Stimulated activated naive B cell treated with anti-CD40 and anti-IgM and Interleukin-4, amounts not matched to agents 10 μg/mL and 1 μg/mL and 100 μg/mL, for 72 hours (primary cell): ENCODE results near the gene KRTAP4-9.
"Not testable (repeated sequence)": the region's sequence is repeated elsewhere in the genome, so short reads cannot be mapped to it uniquely, and the experiment has no call there.

Experiments
- ATAC-seq, 2 donors: fragments of 150-1000 bp; cut with Tn5 transposase; replicated peaks; 2 replicates each; pipeline ENCODE4 v1.10.0; 2021; ENCODE audit warnings: moderate library complexity in 1 of 2
- DNase-seq: peaks from one replicate; pipeline ENCODE4 v3.0.0; 2021
- H3K27ac Mint-ChIP-seq: one replicate; pipeline ENCODE4 v1.8.0; 2022; ENCODE audit warnings: mild to moderate bottlenecking, mixed read lengths
- H3K27me3 Mint-ChIP-seq, 2 donors: one replicate each; pipeline ENCODE4 v1.8.0; 2022; ENCODE audit warnings: mixed read lengths in 2 of 2
- H3K36me3 Mint-ChIP-seq, 2 donors: one replicate each; pipeline ENCODE4 v1.8.0; 2022; ENCODE audit warnings: mixed read lengths in 2 of 2, mild to moderate bottlenecking in 1 of 2
- H3K4me1 Mint-ChIP-seq, 2 donors: one replicate each; pipeline ENCODE4 v1.8.0; 2022; ENCODE audit warnings: mixed read lengths in 2 of 2, mild to moderate bottlenecking in 1 of 2
- H3K4me3 Mint-ChIP-seq, 2 donors: one replicate each; pipeline ENCODE4 v1.8.0; 2022; ENCODE audit warnings: mild to moderate bottlenecking in 2 of 2, mixed read lengths in 2 of 2, moderate library complexity in 1 of 2
- H3K9me3 Mint-ChIP-seq, 2 donors: one replicate each; pipeline ENCODE4 v1.8.0; 2022; ENCODE audit warnings: mixed read lengths in 2 of 2, mild to moderate bottlenecking in 1 of 2

KRTAP4-9 gene

GRCh38 chr17:41105347-41105746 is at the start of gene KRTAP4-9:
Gene KRTAP4-9, plus strand, starts transcription at chr17:41105389. Its CDS starts 0 bp downstream, at chr17:41105389.
- not testable (repeated sequence) for H3K4me3 Mint-ChIP-seq, ATAC-seq, H3K27ac Mint-ChIP-seq, H3K9me3 Mint-ChIP-seq, H3K27me3 Mint-ChIP-seq, H3K36me3 Mint-ChIP-seq, DNase-seq
- peaks cover 38 to 39% of the 10 kb centered on the region in 2 donors for H3K4me1 Mint-ChIP-seq

DNA sequence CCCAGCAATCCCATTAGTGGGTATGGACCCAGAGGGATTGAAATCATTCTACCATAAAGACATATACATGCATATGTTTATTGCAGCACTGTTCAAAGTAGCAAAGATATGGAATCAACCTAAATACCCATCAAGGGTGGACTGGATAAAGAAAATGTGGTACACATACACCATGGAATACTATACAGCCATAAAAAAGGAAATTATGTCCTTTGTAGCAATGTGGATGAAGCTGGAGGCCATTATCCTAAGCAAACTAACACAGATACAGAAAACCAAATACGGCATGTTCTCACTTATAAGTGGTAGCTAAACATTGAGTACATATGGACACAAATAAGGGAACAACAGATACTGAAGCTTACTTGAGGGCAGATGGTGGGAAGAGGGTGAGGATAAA is 47.6 kb upstream of the KRTAP4-9 start:
- Mint-ChIP-seq H3K36me3 (no peaks in the 10 kb centered on the region), H3K4me1 (peaks cover 2 to 5% of the 10 kb centered on the region in 2 donors), H3K4me3 (no peak overlapping the region), H3K9me3 (peaks cover 7% of the 10 kb centered on the region in 2 donors), H3K27me3 (peaks cover 25 to 27% of the 10 kb centered on the region in 2 donors), H3K27ac (no peak overlapping the region)
- ATAC-seq: no peak
- no peak for DNase-seq

GRCh38 chr17:41058741-41059140 is 46.4 kb upstream of the KRTAP4-9 start:
- no peak for DNase-seq
- no peak overlapping the region for H3K27ac Mint-ChIP-seq
- peaks cover 2 to 5% of the 10 kb centered on the region in 2 donors for H3K4me1 Mint-ChIP-seq
- H3K36me3 Mint-ChIP-seq: no peaks in the 10 kb centered on the region
- H3K9me3 Mint-ChIP-seq: peaks cover 3% of the 10 kb centered on the region in 2 donors
- ATAC-seq: no peak
- peaks cover 23 to 25% of the 10 kb centered on the region in 2 donors for H3K27me3 Mint-ChIP-seq
- no peak overlapping the region for H3K4me3 Mint-ChIP-seq

GRCh38 chr17:41059276-41060051 is 45.7 kb upstream of the KRTAP4-9 start:
- peaks cover 23 to 25% of the 10 kb centered on the region in 2 donors for H3K27me3 Mint-ChIP-seq
- not testable (repeated sequence) for ATAC-seq, H3K9me3 Mint-ChIP-seq

GRCh38 chr17:41060052-41060604 is 45.1 kb upstream of the KRTAP4-9 start, which contains the start of gene KRTAP2-3:
Gene KRTAP2-3, minus strand, starts transcription at chr17:41060114. Its CDS starts 64 bp downstream, at chr17:41060050.
- Mint-ChIP-seq H3K9me3 (peaks cover 3% of the 10 kb centered on the region in 2 donors), H3K4me3 (no peak within 1 kb of the TSS), H3K4me1 (peaks cover 2 to 5% of the 10 kb centered on the region in 2 donors), H3K27ac (no peak within 1 kb of the TSS), H3K27me3 (peaks cover 23 to 25% of the 10 kb centered on the region in 2 donors), H3K36me3 (no peaks in the 10 kb centered on the region)
- no peak for DNase-seq
- no peak for ATAC-seq

More at GRCh38 chr17:41059276-41060051, 45.7 kb upstream of the KRTAP4-9 start:
- not testable (repeated sequence) for H3K4me3 Mint-ChIP-seq, H3K4me1 Mint-ChIP-seq, H3K36me3 Mint-ChIP-seq, H3K27ac Mint-ChIP-seq, DNase-seq

GRCh38 chr17:41061964-41062363 is 43.2 kb upstream of the KRTAP4-9 start:
- H3K36me3 Mint-ChIP-seq: no peaks in the 10 kb centered on the region

DNA sequence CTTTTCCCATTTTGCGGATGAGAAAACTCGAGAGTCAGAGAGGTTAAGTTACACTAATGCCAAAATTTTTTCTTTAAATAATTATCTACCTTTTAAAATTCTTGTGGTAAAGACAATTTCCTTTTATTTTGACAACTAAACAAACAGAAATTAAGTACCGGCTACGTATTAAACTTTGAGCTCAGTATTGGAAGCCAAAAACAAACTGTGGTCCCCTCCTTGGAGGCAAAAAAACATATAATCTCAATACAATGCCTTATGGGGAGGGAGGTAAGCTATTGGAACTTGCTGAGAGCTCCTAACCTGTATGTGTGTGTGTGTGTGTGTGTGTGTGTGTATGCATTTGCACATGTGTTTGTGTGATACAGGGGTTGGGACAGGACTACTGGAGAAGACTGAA is 41.7 kb upstream of the KRTAP4-9 start:
- peaks cover 13 to 20% of the 10 kb centered on the region in 2 donors for H3K27me3 Mint-ChIP-seq
- no peak for ATAC-seq
- H3K4me1 Mint-ChIP-seq: peaks cover 2 to 5% of the 10 kb centered on the region in 2 donors

More at GRCh38 chr17:41061964-41062363, 43.2 kb upstream of the KRTAP4-9 start:
- H3K4me1 Mint-ChIP-seq: peaks cover 2 to 5% of the 10 kb centered on the region in 2 donors
- ATAC-seq: no peak
- no peak for DNase-seq
- H3K9me3 Mint-ChIP-seq: peaks cover 3% of the 10 kb centered on the region in 2 donors
- H3K27ac Mint-ChIP-seq: no peak overlapping the region
- H3K27me3 Mint-ChIP-seq: peaks cover 23 to 25% of the 10 kb centered on the region in 2 donors
- no peak overlapping the region for H3K4me3 Mint-ChIP-seq

DNA sequence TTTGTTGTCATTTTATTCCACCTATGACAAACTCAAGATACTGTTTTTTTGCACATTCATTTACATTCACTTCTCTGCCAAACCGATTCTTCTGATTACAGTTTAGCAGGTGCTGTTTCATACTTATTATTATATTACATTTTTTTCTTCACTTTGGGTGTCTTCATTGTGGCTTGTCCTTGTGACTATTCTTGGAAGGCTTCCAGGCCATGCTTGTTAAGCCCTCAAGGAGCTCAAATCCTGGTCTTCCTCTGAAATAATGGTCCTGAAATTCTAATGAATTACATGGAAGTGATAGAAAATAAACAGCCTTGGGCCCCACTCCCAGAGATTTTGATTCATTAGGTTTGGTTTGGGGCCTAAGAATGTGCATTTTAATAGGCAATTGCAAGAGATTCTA is 40.9 kb upstream of the KRTAP4-9 start:
- no peak overlapping the region for H3K27ac Mint-ChIP-seq
- peaks cover 3 to 4% of the 10 kb centered on the region in 2 donors for H3K4me1 Mint-ChIP-seq
- no peaks in the 10 kb centered on the region for H3K36me3 Mint-ChIP-seq
- no peak for DNase-seq
- H3K4me3 Mint-ChIP-seq: no peak overlapping the region
- H3K27me3 Mint-ChIP-seq: peaks cover 11 to 17% of the 10 kb centered on the region in 2 donors
- no peak for ATAC-seq
- no peaks in the 10 kb centered on the region for H3K9me3 Mint-ChIP-seq

More for the DNA sequence above, 41.7 kb upstream of the KRTAP4-9 start:
- H3K27ac Mint-ChIP-seq: no peak overlapping the region
- no peaks in the 10 kb centered on the region for H3K9me3 Mint-ChIP-seq
- DNase-seq: no peak
- no peaks in the 10 kb centered on the region for H3K36me3 Mint-ChIP-seq
- no peak overlapping the region for H3K4me3 Mint-ChIP-seq

DNA sequence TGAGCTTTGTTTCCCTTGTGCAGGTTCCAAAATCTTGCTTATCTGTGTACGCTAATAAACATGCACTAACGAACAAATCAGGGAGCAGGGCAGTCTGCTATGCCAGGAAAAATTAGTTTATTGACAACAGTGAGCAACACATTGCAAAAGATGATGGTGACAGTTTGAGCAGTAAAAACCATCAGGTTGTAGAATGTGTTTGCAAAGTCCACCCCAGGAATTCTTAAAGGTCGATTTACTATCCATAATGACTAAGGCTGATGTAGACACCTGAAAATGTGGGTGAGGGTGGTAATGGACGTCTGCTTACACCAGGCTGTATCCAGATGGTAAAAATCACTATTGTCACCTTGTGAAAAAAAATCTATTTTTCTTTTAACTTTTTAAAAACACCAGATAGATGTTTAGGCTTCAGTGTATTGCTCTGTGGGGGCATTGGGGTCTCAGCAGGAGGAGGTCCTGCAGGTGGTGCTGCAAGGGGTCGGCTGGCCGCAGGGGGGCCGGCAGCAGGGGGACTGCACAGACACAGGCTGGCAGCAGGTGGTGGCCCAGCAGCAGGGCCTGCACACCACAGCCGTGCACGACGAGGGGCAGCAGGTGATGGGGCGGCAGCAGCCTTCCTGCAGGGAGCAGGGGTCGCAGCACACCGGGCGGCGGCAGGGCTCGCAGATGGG is 40.0 kb upstream of the KRTAP4-9 start:
- not testable (repeated sequence) for H3K27ac Mint-ChIP-seq, DNase-seq, H3K9me3 Mint-ChIP-seq, H3K4me1 Mint-ChIP-seq, H3K4me3 Mint-ChIP-seq, ATAC-seq, H3K36me3 Mint-ChIP-seq
- H3K27me3 Mint-ChIP-seq: peaks cover 6 to 13% of the 10 kb centered on the region in 2 donors

GRCh38 chr17:41065829-41066624 is 39.2 kb upstream of the KRTAP4-9 start, which contains the start of gene KRTAP2-4:
Gene KRTAP2-4, minus strand, starts transcription at chr17:41065879. Its CDS starts 34 bp downstream, at chr17:41065845.
- peaks cover 0 to 8% of the 10 kb centered on the region in 2 donors for H3K27me3 Mint-ChIP-seq
- peaks cover 0 to 2% of the 10 kb centered on the region in 2 donors for H3K4me1 Mint-ChIP-seq
- no peaks in the 10 kb centered on the region for H3K9me3 Mint-ChIP-seq
- no peaks in the 10 kb centered on the region for H3K36me3 Mint-ChIP-seq
- no peak for ATAC-seq
- no peak within 1 kb of the TSS for H3K4me3 Mint-ChIP-seq
- H3K27ac Mint-ChIP-seq: no peak within 1 kb of the TSS
- DNase-seq: no peak

GRCh38 chr17:41067281-41067680 is 37.9 kb upstream of the KRTAP4-9 start:
- Mint-ChIP-seq H3K27ac (no peak overlapping the region), H3K4me3 (no peak overlapping the region)

GRCh38 chr17:41069031-41069430 is 36.2 kb upstream of the KRTAP4-9 start:
- Mint-ChIP-seq H3K4me1 (peaks cover 0 to 5% of the 10 kb centered on the region in 2 donors), H3K36me3 (no peaks in the 10 kb centered on the region), H3K27ac (no peak overlapping the region), H3K9me3 (no peaks in the 10 kb centered on the region), H3K4me3 (no peak overlapping the region), H3K27me3 (peaks cover 0 to 4% of the 10 kb centered on the region in 2 donors)
- DNase-seq (no peak), ATAC-seq (no peak)

More at GRCh38 chr17:41067281-41067680, 37.9 kb upstream of the KRTAP4-9 start:
- DNase-seq: no peak
- H3K36me3 Mint-ChIP-seq: no peaks in the 10 kb centered on the region
- H3K4me1 Mint-ChIP-seq: peaks cover 0 to 5% of the 10 kb centered on the region in 2 donors
- ATAC-seq: no peak
- peaks cover 0 to 3% of the 10 kb centered on the region in 2 donors for H3K27me3 Mint-ChIP-seq
- H3K9me3 Mint-ChIP-seq: no peaks in the 10 kb centered on the region

DNA sequence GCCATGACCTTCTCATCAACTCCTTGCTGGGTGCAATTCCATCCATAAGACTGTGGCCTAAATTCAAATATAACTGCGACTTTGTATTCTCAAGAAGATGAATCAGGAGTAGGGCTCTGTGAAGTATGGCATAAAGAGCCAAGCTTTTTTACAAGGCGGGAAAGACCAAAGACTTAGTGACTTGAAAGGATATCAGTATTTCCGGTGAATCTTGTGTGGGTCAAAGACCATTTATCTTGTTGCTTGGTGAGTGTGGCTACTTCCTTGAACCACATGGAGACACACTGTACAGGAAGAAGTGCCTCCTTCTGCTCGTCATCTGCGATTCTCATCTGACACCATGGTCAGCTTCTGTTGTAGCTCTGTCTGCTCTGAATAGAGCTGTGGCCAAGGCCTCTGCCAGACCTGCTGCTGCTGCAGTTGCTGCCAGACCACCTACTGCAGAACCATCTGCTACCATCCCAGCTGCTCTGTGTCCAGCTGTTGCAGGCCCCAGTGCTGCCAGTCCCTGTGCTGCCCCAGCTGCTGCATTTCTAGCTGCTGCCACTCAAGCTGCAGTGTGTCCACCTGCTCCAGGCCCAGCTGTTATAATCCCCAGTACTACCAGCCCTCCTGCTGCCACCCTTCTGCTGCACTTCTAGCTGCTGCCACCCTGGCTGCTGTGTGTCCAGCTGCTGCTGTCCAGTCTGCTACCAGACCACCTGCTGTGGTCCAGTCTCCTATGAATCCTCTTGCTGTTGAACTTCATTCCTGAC is 33.4 kb upstream of the KRTAP4-9 start:
- no peak for ATAC-seq
- H3K27ac Mint-ChIP-seq: no peak overlapping the region
- peaks cover 0 to 4% of the 10 kb centered on the region in 2 donors for H3K9me3 Mint-ChIP-seq
- no peak for DNase-seq
- H3K4me1 Mint-ChIP-seq: peaks cover 0 to 7% of the 10 kb centered on the region in 2 donors
- H3K27me3 Mint-ChIP-seq: peaks cover 11 to 14% of the 10 kb centered on the region in 2 donors
- H3K36me3 Mint-ChIP-seq: no peaks in the 10 kb centered on the region
- no peak overlapping the region for H3K4me3 Mint-ChIP-seq
